SU-DHL-6 (cell line): ENCODE results near the gene SNTB2.

Experiments
- CTCF ChIP-seq: fragments of 200-600 bp; sonication (generic); IDR thresholded peaks from one replicate; pipeline ENCODE4 v1.5.1; 2017; ENCODE audit warnings: antibody characterized with exemption, mild to moderate bottlenecking, low read length, moderate library complexity; ENCODE audit not compliant: insufficient read depth, poor library complexity, severe bottlenecking
- EZH2phosphoT487 ChIP-seq: fragments of 200-600 bp; sonication (generic), shearing (Covaris generic); conservative IDR thresholded peaks from 2 replicates; pipeline ENCODE4 v1.6.1; 2018; ENCODE audit warnings: mild to moderate bottlenecking, antibody characterized with exemption, low read length, moderate library complexity, mixed read lengths

- TF ChIP-seq CTCF (no peak), EZH2phosphoT487 (no peak)
Observed at GRCh38 chr16:69145658-69146057, 41.3 kb upstream of the SNTB2 start.
